H9 (cell line): Measurements from ENCODE around the gene SLC25A48. TPM values are rescaled to one million over a fixed set of nuclear protein-coding genes. Genes with fewer than 3 reads are reported as not detected.

Experiments
- DNase-seq: peaks from one replicate; pipeline ENCODE4 v3.0.0-alpha.2; 2017
- H2AFZ ChIP-seq: one replicate; pipeline ENCODE4 v1.6.1; 2013; ENCODE audit warnings: mild to moderate bottlenecking, low read length, control low read depth, moderate library complexity
- H2AK5ac ChIP-seq: 2 replicates; pipeline ENCODE4 v1.6.1; 2013; ENCODE audit warnings: low read length, control low read depth, mixed read lengths; ENCODE audit not compliant: insufficient read length
- H2BK120ac ChIP-seq: one replicate; pipeline ENCODE4 v1.6.1; 2013; ENCODE audit warnings: low read depth, mild to moderate bottlenecking, low read length, control low read depth, inconsistent platforms; ENCODE audit not compliant: poor library complexity, severe bottlenecking
- H2BK12ac ChIP-seq: 2 replicates; pipeline ENCODE4 v1.6.1; 2013; ENCODE audit warnings: low read length, control low read depth, mixed read lengths, low read depth; ENCODE audit not compliant: insufficient read length
- H2BK15ac ChIP-seq: 2 replicates; pipeline ENCODE4 v1.6.1; 2013; ENCODE audit warnings: low read depth, low read length, control low read depth
- H2BK20ac ChIP-seq: one replicate; pipeline ENCODE4 v1.6.1; 2013; ENCODE audit warnings: low read depth, mild to moderate bottlenecking, low read length, control low read depth, inconsistent platforms; ENCODE audit not compliant: poor library complexity, severe bottlenecking
- H2BK5ac ChIP-seq: 2 replicates; pipeline ENCODE4 v1.6.1; 2013; ENCODE audit warnings: low read length, control low read depth, mixed read lengths; ENCODE audit not compliant: insufficient read length
- H3K14ac ChIP-seq: 2 replicates; pipeline ENCODE4 v1.6.1; 2013; ENCODE audit warnings: low read length, control low read depth; ENCODE audit not compliant: insufficient read depth
- H3K18ac ChIP-seq: 2 replicates; pipeline ENCODE4 v1.6.1; 2013; ENCODE audit warnings: low read depth, mild to moderate bottlenecking, mixed read lengths, low read length, control low read depth; ENCODE audit not compliant: insufficient read length
- H3K23ac ChIP-seq: 2 replicates; pipeline ENCODE4 v1.6.1; 2013; ENCODE audit warnings: low read length, control low read depth, mixed read lengths, low read depth; ENCODE audit not compliant: insufficient read length
- H3K23me2 ChIP-seq: 2 replicates; pipeline ENCODE4 v1.6.1; 2013; ENCODE audit warnings: low read depth, mild to moderate bottlenecking, mixed read lengths, low read length, control low read depth; ENCODE audit not compliant: insufficient read length, poor library complexity, severe bottlenecking
- H3K27ac ChIP-seq: 2 replicates; pipeline ENCODE4 v1.5.1; 2013; ENCODE audit warnings: low read length, control low read depth, mixed read lengths, low read depth; ENCODE audit not compliant: insufficient read length
- H3K27me3 ChIP-seq: 2 replicates; pipeline ENCODE4 v1.6.1; 2013; ENCODE audit warnings: low read length, control low read depth, inconsistent platforms; ENCODE audit not compliant: insufficient read depth
- H3K4ac ChIP-seq: 2 replicates; pipeline ENCODE4 v1.6.1; 2013; ENCODE audit warnings: low read depth, mild to moderate bottlenecking, control low read depth, inconsistent platforms, low read length, moderate library complexity
- H3K4me1 ChIP-seq: 2 replicates; pipeline ENCODE4 v1.6.1; 2013; ENCODE audit warnings: low read length, control low read depth, inconsistent platforms; ENCODE audit not compliant: insufficient read depth
- H3K4me2 ChIP-seq: 2 replicates; pipeline ENCODE4 v1.6.1; 2013; ENCODE audit warnings: low read length, control low read depth, mixed read lengths; ENCODE audit not compliant: insufficient read length, insufficient read depth
- H3K56ac ChIP-seq: 2 replicates; pipeline ENCODE4 v1.6.1; 2013; ENCODE audit warnings: low read depth, mild to moderate bottlenecking, mixed read lengths, low read length, control low read depth; ENCODE audit not compliant: insufficient read length
- H3K79me1 ChIP-seq: 2 replicates; pipeline ENCODE4 v1.6.1; 2013; ENCODE audit warnings: low read depth, mild to moderate bottlenecking, moderate library complexity, low read length, control low read depth, inconsistent platforms; ENCODE audit not compliant: insufficient read depth, poor library complexity, severe bottlenecking
- H3K79me2 ChIP-seq: 2 replicates; pipeline ENCODE4 v1.6.1; 2013; ENCODE audit warnings: low read length, control low read depth, inconsistent platforms; ENCODE audit not compliant: insufficient read depth
- H3K9ac ChIP-seq: 2 replicates; pipeline ENCODE4 v1.6.1; 2013; ENCODE audit warnings: low read length, control low read depth, mixed read lengths; ENCODE audit not compliant: insufficient read length; ENCODE audit errors: extremely low read depth
- H3K9me3 ChIP-seq: one replicate; pipeline ENCODE4 v1.6.1; 2013; ENCODE audit warnings: low read depth, low read length, inconsistent platforms; ENCODE audit not compliant: control insufficient read depth
- H3T11ph ChIP-seq: one replicate; pipeline ENCODE4 v1.6.1; 2013; ENCODE audit warnings: mild to moderate bottlenecking, low read length, control low read depth, inconsistent platforms
- H4K20me1 ChIP-seq: one replicate; pipeline ENCODE4 v1.6.1; 2013; ENCODE audit not compliant: control insufficient read depth, insufficient read length, insufficient read depth
- H4K5ac ChIP-seq: 2 replicates; pipeline ENCODE4 v1.6.1; 2013; ENCODE audit warnings: low read depth, mild to moderate bottlenecking, mixed read lengths, low read length, control low read depth; ENCODE audit not compliant: insufficient read length
- H4K8ac ChIP-seq: replicated peaks from 2 replicates; pipeline ENCODE4 v1.6.1; 2013; ENCODE audit warnings: low read length, control low read depth, mixed read lengths, low read depth; ENCODE audit not compliant: insufficient read length
- H4K91ac ChIP-seq: 2 replicates; pipeline ENCODE4 v1.6.1; 2013; ENCODE audit warnings: low read depth, mild to moderate bottlenecking, moderate library complexity, mixed read lengths, low read length, control low read depth; ENCODE audit not compliant: insufficient read length
- H3K27ac Mint-ChIP-seq, 3 experiments: 2 replicates in 2 of 3; 3 replicates in 1 of 3; pipeline ENCODE4 v1.8.0; 2020 to 2021; ENCODE audit warnings: mixed read lengths in 3 of 3, mild to moderate bottlenecking in 1 of 3, moderate library complexity in 1 of 3
- H3K27me3 Mint-ChIP-seq: 2 replicates; pipeline ENCODE4 v1.8.0; 2021; ENCODE audit warnings: low read depth, mild to moderate bottlenecking, moderate library complexity, mixed read lengths
- H3K36me3 Mint-ChIP-seq, 3 experiments: 2 replicates in 2 of 3; 3 replicates in 1 of 3; pipeline ENCODE4 v1.8.0; 2020 to 2021; ENCODE audit warnings: low read depth in 3 of 3, mixed read lengths in 3 of 3; ENCODE audit not compliant: insufficient read depth in 1 of 3
- H3K4me1 Mint-ChIP-seq, 2 experiments: 2 replicates each; pipeline ENCODE4 v1.8.0; 2020; ENCODE audit warnings: mixed read lengths in 2 of 2
- H3K4me3 Mint-ChIP-seq, 2 experiments: 2 replicates in 1 of 2; 3 replicates in 1 of 2; pipeline ENCODE4 v1.8.0; 2020 to 2021; ENCODE audit warnings: mild to moderate bottlenecking in 2 of 2, mixed read lengths in 2 of 2, moderate library complexity in 1 of 2
- H3K9me3 Mint-ChIP-seq, 2 experiments: 2 replicates in 1 of 2; 3 replicates in 1 of 2; pipeline ENCODE4 v1.8.0; 2020; ENCODE audit warnings: mild to moderate bottlenecking in 2 of 2, mixed read lengths in 2 of 2, moderate library complexity in 1 of 2
- WGBS: extraction: QIAGEN DNeasy Blood & Tissue Kit; methylation state at CpG from one replicate; pipeline ENCODE4 v1.1.7; 2013; ENCODE audit warnings: missing lambda C conversion rate, low lambda C conversion rate, mixed read lengths; ENCODE audit not compliant: insufficient read length; ENCODE audit errors: extremely low coverage; 5-methylcytosine and 5-hydroxymethylcytosine counted together
- total RNA-seq: library from RNA; stranded (reverse); gene quantifications from 2 replicates; pipeline ENCODE4 v1.2.1, GENCODE V29; 2021
- TF ChIP-seq, protein P1 (sequence below): fragments of 200-600 bp; sonication (generic); conservative IDR thresholded peaks from 3 replicates; pipeline ENCODE4 v1.8.0; 2021; ENCODE audit warnings: antibody characterized with exemption, mild to moderate bottlenecking

Gene SLC25A48
- total RNA-seq, 1 experiment from 2014 or later, result 0.66 TPM

DNA sequence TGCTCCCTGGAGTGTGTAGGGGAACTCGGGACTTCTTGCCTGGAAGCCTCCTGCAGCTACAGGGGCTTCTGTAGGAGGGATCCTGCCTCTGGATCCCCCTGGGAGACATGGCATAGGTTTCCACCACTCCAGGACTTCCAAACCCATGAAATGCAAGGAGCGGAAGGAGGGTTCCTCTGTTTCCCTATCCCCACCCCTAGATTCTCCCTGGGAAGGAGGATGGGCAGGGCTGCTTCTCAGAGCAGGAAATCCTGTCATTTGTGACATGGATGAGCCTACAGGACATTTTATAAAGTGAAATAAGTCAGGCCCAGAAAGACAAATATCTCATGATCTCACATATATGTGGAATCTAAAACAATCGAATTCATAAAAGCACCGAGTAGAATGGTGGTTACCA is 23.5 kb upstream of the SLC25A48 start:
- no peak overlapping the region for H2BK20ac ChIP-seq
- no CpG with 5 or more reads among the region's 4 CpGs for WGBS
- Mint-ChIP-seq H3K27me3 (peaks cover 12% of the 10 kb centered on the region), H3K4me3 (no peak overlapping the region), H3K36me3 (peaks cover 0 to 4% (median 1%) of the 10 kb centered on the region in 3 experiments; a peak in 4 of 7 replicates), H3K4me1 (peaks cover 10 to 17% of the 10 kb centered on the region in 2 experiments), H3K27ac (no peak overlapping the region), H3K9me3 (peaks cover 2 to 3% of the 10 kb centered on the region in 2 experiments; a peak in 3 of 5 replicates)
- no peaks in the 10 kb centered on the region for H3K79me1 ChIP-seq
- no peak overlapping the region for H3K4me2 ChIP-seq
- no peak overlapping the region for H2AFZ ChIP-seq
- no peaks in the 10 kb centered on the region for H3K4me1 ChIP-seq
- H3K14ac ChIP-seq, result no peak overlapping the region
- no peak for DNase-seq
- H3K27ac ChIP-seq, result no peak overlapping the region
- H4K8ac ChIP-seq, result no peak overlapping the region
- H2BK120ac ChIP-seq, result no peak overlapping the region
- no peaks in the 10 kb centered on the region for H3K27me3 ChIP-seq
- no peak overlapping the region for H2BK15ac ChIP-seq
- no peak overlapping the region for H4K91ac ChIP-seq
- no peaks in the 10 kb centered on the region for H4K20me1 ChIP-seq
- H3K23me2 ChIP-seq, result no peaks in the 10 kb centered on the region
- TF ChIP-seq, protein P1, sequence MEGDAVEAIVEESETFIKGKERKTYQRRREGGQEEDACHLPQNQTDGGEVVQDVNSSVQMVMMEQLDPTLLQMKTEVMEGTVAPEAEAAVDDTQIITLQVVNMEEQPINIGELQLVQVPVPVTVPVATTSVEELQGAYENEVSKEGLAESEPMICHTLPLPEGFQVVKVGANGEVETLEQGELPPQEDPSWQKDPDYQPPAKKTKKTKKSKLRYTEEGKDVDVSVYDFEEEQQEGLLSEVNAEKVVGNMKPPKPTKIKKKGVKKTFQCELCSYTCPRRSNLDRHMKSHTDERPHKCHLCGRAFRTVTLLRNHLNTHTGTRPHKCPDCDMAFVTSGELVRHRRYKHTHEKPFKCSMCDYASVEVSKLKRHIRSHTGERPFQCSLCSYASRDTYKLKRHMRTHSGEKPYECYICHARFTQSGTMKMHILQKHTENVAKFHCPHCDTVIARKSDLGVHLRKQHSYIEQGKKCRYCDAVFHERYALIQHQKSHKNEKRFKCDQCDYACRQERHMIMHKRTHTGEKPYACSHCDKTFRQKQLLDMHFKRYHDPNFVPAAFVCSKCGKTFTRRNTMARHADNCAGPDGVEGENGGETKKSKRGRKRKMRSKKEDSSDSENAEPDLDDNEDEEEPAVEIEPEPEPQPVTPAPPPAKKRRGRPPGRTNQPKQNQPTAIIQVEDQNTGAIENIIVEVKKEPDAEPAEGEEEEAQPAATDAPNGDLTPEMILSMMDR, result no peak
- no peak overlapping the region for H4K5ac ChIP-seq
- H3K9ac ChIP-seq, result no peak overlapping the region
- H3K9me3 ChIP-seq, result no peaks in the 10 kb centered on the region
- no peak overlapping the region for H2BK5ac ChIP-seq
- no peak overlapping the region for H3K18ac ChIP-seq
- no peak overlapping the region for H3K23ac ChIP-seq
- no peak overlapping the region for H3T11ph ChIP-seq
- H3K79me2 ChIP-seq, result no peaks in the 10 kb centered on the region
- H2BK12ac ChIP-seq, result no peak overlapping the region
- H2AK5ac ChIP-seq, result no peak overlapping the region
- no peak overlapping the region for H3K4ac ChIP-seq
- H3K56ac ChIP-seq, result no peak overlapping the region
